GM18870 (cell line): ENCODE data around the gene ZAP70.

Experiments used
- ATAC-seq: cut with Tn5 transposase; IDR thresholded peaks from one replicate; pipeline ENCODE4 v1.9.1; 2021; ENCODE audit warnings: moderate library complexity; ENCODE audit not compliant: unreplicated experiment

The ZAP70 gene

DNA sequence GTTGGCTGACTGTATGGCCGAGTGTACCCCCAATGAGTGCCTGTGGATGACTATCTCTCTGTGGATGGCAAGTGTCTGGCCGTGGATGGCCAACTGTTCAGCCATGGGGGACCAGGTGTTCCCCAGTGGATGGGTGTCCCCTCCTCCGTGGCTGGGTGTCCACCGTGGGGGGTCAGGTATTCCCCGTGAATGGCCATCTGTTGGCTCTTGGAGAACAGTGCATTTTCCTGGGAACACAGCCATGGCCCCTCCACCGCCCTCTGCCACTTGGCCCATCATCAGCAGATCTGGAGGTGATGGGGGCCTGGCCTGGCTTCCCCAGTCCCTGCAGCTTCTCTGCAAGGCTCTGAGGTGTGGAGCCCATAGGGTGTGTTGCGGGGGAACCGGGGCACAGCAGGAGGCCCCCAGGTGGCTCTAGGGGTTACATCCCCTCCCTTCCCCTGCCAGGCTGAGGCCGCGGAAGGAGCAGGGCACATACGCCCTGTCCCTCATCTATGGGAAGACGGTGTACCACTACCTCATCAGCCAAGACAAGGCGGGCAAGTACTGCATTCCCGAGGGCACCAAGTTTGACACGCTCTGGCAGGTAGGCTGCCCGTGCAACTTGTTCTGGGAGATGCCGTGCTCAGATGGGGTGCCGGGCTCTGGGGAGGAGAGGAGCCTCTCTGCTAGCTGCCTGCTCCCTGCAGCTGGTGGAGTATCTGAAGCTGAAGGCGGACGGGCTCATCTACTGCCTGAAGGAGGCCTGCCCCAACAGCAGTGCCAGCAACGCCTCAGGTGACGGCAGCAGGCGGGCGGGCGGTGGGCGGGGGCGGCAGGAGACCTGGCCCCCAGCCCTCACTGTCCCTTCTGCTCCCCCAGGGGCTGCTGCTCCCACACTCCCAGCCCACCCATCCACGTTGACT, 19.3 kb downstream of the ZAP70 start:
- no peak for ATAC-seq

DNA sequence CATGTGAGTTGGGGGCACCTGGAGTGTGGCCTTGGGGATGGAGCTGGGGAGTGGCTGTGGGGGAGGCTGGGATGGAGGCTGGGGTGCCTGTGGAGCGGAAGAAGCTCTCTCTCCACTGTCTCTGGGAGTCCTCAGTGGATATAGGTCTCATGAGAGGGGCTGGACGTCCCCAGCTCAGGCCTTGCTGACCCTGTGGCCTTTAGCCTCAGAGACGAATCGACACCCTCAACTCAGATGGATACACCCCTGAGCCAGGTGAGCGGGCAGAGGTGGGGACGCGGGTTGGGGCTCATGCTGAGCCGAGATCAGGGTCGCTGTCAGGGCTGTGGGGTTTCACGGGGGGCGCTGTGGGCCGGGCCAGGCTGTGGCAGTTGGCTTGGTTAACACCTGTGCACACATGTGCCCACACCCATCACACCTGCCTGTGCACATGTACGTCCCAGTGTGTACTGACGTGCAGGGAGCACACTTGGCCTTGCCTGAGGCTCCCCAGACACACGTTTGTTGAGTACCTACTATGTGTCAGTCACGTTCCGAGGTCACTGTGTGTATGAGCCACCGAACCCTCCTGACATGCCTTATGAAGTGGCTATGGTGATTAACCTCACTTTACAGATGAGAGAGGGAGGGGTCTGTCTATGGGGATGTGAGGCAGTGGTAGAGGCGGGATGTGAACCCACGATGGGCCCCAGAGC, 20.1 kb downstream of the ZAP70 start:
- no peak for ATAC-seq

DNA sequence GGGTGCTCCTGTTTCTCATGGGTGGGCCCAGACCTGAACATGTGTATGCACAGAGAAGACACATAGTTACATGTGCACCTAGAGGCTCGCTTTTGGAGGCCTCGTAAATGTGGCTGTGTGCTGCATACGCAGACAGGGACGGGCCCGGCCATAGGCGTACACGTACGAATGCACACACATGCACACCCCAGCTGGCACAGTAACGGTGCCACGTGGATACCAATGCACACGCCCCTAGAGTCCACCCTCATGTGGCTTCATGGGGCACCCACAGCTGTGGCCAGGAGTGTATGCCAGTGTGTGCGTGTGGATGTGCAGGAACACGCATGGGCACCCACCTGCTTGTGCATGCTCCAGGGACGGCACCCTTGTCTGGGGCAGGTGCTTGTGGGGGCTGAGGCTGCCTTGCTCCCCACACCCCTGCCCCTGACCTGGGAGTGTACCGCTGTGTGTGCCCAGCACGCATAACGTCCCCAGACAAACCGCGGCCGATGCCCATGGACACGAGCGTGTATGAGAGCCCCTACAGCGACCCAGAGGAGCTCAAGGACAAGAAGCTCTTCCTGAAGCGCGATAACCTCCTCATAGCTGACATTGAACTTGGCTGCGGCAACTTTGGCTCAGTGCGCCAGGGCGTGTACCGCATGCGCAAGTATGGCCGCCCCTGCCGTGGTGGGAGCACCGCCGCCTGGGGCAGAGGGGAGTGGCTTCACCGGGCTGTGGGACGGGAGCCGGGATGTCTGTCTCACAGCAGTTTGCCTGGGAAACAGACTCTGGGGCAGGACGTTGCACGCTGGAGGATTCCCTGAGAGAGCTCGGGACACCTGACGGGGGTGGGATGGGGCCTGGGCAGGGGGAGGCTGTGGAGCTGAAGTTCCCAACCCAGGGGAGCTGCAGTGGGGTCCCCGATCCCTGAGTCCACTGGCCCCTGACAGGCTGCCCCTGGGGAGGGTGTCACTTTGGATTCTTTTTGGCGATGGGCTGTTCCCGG, 21.0 kb downstream of the ZAP70 start:
- no peak for ATAC-seq

DNA sequence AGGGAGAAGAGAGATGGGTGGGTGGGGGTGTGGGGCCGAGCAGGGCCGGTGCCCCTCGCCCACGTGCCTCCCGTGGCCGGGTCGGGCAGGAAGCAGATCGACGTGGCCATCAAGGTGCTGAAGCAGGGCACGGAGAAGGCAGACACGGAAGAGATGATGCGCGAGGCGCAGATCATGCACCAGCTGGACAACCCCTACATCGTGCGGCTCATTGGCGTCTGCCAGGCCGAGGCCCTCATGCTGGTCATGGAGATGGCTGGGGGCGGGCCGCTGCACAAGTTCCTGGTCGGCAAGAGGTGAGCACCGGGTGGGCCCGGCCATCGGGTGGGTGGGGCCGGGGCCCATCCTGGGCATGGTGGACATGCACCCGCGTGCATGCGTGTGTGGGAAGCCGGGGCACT, 21.8 kb downstream of the ZAP70 start:
- no peak for ATAC-seq

DNA sequence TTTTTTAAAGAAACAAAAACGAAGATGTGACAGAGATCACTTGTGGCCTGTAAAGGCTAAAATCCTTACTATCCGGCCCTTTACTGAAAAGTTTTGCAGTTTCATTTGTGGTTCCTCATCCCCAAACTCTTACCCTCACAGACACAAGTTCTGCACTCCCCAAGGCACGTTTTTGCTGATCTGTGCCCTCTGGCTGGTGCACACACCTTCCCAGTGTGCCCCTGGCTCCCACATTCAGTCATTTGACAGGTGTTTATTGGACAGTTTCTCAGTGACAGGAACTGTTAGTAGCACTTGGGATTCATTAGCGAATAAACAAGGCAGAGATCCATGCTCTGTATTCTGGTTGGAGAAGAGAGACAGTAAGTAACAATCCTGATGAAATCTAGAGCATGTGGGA, 22.8 kb downstream of the ZAP70 start:
- ATAC-seq: no peak

DNA sequence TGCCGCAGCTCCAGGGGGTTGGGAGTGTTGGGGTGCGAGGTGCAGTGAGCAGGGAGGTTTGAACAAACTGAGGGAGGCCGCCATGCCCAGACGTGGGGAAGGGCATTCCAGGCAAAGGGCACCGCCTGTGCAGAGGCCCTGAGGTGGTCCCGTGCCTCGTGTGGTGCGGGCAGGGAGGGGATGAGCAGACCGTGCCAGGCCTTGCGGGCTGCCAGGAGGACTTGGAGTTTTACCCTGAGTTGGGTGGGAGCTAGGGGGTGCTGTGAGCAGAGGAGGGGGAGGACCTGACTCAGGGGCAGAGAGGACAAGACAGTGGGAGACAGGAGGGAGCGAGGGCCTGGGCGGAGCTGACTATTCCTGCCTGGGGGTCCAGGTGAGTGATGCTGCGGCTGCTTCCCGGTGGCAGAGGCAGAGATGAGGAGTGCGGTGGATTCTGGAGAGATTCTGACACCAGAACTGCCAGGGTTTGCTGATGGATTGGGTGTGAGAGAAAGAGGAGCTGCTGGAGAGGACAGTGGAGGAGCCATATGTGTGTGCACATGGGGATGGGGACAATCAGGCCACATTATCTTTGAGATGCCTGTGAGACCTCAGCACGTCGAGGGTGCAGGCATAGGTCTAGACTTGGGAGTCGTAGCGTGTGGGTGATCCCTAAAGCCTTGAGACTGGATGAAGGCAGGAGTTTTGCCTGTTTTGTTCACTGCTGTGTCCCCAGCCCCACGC, 23.4 kb downstream of the ZAP70 start:
- ATAC-seq: no peak

DNA sequence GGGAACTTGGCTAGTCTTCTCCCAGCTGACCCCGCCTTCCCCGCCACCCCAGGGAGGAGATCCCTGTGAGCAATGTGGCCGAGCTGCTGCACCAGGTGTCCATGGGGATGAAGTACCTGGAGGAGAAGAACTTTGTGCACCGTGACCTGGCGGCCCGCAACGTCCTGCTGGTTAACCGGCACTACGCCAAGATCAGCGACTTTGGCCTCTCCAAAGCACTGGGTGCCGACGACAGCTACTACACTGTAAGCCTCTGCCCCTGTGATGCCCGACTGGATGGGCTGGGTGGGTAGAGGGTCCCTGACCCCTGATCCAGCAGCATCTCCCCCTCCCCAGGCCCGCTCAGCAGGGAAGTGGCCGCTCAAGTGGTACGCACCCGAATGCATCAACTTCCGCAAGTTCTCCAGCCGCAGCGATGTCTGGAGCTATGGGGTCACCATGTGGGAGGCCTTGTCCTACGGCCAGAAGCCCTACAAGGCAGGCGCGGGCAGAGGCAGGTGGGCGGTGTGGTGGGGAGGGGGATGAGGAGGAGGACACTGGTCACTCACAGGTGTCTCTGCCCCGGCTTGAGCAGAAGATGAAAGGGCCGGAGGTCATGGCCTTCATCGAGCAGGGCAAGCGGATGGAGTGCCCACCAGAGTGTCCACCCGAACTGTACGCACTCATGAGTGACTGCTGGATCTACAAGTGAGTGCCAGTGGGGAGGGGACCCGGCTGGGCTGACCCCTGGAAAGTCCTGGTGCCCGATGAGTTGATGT, 24.2 kb downstream of the ZAP70 start:
- ATAC-seq: no peak

DNA sequence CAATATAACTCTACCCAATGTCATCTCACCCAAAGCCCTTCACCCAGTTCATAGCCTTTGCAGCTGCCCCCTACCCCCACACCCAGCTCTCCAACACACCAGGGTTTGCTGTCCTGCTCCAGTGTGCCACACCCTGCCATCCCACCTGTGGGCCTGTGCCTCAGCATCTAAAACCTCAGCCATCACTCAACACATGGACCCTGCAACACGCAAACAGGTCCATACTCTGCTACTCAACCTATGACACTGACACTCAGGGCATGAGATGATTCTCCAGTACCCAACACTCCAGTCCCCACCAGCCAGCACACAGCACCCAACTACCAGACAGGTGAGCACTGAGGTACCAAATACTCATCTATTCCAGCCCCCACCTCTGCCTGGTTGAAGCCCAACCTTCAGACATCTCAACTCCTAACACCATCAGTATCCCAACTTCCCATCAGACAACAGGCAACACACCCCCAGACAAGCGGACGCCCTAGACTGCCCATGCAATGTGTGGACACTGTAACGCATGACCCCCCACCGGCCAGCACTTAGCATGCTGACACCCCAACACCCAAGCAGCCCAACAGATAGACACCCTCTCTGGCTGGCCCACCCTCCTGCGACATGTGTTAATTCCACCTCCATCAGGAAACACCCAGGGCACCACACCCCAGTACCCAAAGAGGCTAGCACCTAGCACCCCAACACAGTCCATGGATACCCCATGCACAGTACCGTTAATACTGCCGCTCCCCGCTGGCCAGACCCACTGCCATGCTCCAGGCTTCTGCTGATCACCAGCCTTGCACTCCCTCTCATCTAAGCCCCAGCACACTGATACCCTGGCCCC, 25.0 kb downstream of the ZAP70 start:
- no peak for ATAC-seq

DNA sequence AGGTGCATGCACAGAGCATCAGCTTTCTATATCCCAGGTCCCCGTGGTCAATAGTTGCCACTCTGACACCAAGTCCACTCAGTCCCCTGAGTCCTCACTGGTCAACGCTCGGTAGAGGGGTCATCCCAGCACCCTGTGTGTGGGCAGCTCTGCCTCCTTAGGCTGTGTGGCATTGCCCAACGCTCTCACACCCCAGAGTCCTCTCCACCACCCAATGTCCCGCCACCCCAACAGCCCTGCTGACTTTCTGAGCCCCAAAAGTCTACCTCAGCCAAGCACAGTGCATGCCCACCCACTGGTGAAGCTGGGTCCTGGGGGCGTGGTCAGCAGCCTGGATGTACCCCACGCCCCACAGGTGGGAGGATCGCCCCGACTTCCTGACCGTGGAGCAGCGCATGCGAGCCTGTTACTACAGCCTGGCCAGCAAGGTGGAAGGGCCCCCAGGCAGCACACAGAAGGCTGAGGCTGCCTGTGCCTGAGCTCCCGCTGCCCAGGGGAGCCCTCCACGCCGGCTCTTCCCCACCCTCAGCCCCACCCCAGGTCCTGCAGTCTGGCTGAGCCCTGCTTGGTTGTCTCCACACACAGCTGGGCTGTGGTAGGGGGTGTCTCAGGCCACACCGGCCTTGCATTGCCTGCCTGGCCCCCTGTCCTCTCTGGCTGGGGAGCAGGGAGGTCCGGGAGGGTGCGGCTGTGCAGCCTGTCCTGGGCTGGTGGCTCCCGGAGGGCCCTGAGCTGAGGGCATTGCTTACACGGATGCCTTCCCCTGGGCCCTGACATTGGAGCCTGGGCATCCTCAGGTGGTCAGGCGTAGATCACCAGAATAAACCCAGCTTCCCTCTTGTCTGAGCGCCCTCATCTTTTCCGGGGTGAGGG, 25.9 kb downstream of the ZAP70 start:
- no peak for ATAC-seq

DNA sequence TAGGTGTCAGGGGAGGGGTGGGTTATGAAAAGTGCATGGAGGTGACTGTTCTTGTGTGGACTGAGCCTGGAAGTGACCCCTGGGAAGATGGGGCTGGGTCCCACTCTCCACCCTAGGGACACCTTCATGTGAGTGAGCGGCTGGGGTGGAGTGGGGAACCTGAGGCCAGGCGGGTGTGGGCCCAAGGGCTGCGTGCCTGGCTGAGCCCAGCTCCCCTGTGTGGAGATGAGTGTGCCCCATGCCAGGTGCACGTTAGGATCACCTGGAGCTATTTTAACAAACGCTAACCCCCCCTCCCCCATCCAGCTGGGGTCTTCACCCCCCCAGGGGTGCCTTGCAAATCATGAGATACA, 26.5 kb downstream of the ZAP70 start:
- ATAC-seq: no peak

DNA sequence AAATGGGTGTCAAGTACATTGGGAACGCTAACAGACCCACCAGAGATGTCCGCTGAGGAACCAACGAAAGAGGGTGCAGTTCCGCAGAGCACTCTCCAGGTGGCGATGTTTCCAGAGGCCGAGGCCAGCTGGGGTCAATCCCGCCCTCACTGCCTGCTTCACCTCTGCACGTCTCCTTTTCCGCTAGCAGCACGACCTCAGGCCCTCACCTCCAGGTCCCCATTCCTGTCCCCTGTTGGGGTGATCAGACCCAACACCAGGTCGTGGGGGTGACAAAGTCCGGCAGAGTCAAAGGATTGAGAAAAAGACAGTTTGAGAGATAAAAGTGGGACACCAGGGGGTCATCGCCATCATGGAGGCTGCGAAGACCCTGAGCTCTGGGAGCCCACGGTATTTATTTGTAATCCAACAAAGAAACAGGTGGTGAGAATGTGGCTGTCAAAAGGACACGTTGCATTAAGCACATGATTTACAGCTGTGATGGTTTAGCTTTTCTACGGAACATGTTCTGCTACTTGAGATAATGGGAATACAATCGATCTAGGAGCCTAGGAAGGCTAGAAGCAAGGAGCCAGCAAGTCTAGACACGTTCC, 27.3 kb downstream of the ZAP70 start:
- no peak for ATAC-seq

DNA sequence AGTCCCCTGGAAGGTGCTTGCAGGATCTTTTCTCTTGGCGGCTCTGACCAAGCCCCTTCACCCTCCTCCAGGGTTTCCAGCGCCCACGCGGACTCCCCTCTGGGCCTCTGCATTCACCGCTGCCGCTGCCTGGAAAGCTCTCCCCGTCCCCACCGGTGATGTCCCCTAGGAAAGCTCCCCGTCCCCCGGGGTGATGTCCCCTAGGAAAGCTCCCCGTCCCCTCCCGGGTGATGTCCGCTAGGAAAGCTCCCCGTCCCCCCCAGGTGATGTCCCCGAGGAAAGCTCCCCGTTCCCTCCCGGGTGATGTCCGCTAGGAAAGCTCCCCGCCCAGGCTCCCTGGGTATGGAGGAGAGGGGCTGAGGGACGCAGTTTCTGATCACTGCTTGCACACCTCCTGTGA, 27.9 kb downstream of the ZAP70 start:
- ATAC-seq: no peak

DNA sequence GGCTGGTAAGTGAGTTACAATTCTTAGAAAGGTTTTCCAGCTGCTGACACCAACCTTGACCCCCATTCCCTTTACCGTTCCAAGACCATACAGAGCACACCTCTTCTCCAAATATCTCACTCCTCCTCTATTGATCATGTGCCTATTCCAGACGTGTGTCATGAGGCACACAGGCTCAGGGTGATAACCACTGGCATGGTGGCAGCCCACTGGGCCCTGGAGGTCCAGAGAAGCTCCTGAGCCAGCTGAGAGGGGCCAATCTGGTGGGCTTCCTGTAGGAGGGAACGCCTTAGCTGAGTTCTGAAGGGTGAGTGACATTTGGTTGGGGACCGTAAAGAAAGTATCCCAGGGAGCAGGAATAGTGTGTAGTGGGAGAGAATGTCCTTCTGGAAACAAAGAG, 28.3 kb downstream of the ZAP70 start:
- ATAC-seq: no peak

DNA sequence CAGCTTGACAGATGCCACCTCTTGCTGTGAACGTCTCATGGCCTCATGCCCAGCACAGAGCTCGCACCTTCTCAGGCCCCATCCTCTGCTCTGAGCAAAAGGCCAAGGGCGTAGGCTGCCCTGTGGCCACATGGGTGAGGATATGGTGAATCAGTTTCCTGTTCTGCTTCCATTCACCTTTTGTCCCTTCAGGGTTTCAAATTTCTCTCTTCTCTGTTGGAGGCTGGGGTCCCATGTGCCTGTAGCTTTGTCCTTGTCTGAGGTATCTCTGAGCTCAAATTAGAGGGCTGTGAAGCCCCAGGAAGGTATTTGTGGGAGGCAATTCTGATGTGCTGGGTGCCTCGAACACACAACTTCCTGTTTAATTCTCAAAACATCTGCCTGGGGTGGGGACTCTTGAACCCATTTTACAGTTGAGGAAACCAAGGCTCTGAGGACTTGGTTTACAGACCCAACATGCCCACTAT, 29.0 kb downstream of the ZAP70 start:
- no peak for ATAC-seq

DNA sequence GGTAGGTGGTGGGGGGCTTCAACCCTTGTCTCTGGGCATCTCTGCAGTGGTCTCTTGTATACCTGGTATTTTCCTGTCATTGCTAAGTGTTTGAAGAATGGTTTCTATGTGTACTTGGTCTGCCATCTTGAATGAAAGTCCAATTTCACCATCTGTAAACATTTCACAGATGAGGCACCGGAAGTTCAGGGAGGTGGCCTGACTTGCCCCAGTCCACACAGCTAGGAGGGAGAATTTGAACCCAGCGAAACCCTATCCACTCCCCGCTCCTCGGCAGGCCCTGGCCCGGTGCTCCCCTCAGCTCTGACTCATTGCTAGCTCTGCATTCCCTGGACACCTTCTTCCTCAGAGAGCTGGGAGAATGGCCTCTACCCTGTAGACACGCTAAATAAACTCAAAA, 30.5 kb downstream of the ZAP70 start:
- ATAC-seq: no peak

DNA sequence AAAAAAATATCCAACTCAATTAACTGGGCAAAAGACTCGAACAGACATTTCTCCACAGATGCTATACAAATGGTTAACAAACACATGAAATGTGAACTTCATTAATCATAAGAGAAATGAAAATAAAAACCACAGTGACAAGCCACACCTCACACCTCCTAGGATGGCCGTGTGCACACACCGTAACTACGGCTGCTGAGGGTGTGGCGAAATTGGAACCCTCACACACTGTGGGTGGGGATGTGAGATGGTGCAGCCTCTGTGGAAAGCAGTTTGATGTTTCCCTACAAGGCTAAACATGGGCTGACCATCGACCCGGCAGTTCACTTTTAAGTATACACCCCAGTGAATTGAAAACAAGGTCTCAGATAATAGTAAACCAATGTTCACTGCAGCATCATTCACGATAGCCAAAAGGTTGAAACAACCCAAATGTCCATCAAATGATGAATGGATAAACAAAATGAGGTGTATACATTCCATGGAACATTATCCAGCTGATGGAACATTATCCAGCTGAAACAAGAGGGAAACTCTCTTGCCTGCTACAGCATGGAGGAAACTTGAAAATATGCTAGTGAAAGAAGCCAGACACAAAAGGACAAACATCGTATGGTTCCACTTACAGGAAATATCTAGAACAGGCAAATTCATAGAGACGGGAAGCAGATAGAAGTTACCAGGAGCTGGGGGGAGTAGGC, 32.2 kb downstream of the ZAP70 start:
- no peak for ATAC-seq

DNA sequence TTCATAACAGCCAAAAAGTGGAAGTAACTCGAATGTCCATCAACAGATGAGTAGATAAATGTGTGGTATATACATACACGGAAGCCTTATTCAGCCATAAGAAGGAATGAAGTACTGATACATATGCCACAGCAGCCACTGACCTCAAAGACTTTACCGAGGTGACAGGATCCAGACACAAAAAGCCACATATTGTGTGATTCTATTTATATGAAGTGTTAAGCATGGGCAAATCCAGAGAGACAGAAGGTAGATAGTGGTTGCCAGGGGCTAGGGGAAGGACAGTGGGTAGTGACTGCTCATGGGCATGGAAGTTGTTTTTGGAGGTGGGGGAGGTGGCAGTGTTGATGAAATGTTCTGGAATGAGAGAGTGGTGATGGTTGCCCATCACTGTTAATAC, 33.9 kb downstream of the ZAP70 start:
- ATAC-seq: no peak
